ENCODE data around the gene EGFR.

The EGFR gene

GRCh38 chr7:55255496-55256445 is 237.0 kb downstream of the EGFR start:
- peak overlapping the region; percentile 84 for H3K4me2 ChIP-seq (ENCODE audit: low read length)
- peaks cover 12% of the 10 kb centered on the region for H3K4me1 ChIP-seq (ENCODE audit: control insufficient read depth, insufficient read depth, low read length)
- H3K27me3 ChIP-seq (ENCODE audit: control insufficient read depth, insufficient read depth, low read length), result peaks cover 28% of the 10 kb centered on the region
- H3K9me3 ChIP-seq (replicated peaks; ENCODE audit: low read length), result no peaks in the 10 kb centered on the region
- H3K4me3 ChIP-seq (ENCODE audit: low read length), result peak overlapping the region; percentile 74
- H3K9ac ChIP-seq (ENCODE audit: low read depth, low read length), result peak overlapping the region; percentile 69
- no peaks in the 10 kb centered on the region for H3K36me3 ChIP-seq (ENCODE audit: insufficient read depth, low read length)

DNA sequence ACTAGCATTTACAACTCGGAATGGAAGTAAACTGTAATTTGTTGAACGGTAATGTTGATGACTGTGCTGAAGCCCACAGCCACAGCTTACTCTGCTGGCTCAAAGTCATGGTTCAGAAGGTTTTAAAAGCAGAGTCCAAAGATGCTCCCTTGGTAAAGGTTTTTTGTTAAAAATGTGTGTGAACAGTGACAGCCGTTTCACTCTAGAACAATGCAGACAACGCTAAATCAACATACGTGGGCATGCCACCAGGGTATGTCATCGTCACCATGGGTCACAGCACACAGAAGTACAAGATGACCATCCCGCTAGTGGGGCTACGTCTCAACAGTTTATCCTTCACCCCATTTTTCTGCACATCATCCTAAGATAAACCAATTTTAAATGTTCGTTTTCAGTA is 239.8 kb downstream of the EGFR start:
- no peak overlapping the region for H3K9ac ChIP-seq (ENCODE audit: low read depth, low read length)
- no peak overlapping the region for H3K4me3 ChIP-seq (ENCODE audit: low read length)
- H3K27me3 ChIP-seq (ENCODE audit: control insufficient read depth, insufficient read depth, low read length), result peaks cover 35% of the 10 kb centered on the region
- no peaks in the 10 kb centered on the region for H3K9me3 ChIP-seq (replicated peaks; ENCODE audit: low read length)
- no peak overlapping the region for H3K4me2 ChIP-seq (ENCODE audit: low read length)
- H3K36me3 ChIP-seq (ENCODE audit: insufficient read depth, low read length), result no peaks in the 10 kb centered on the region
- peaks cover 12% of the 10 kb centered on the region for H3K4me1 ChIP-seq (ENCODE audit: control insufficient read depth, insufficient read depth, low read length)

DNA sequence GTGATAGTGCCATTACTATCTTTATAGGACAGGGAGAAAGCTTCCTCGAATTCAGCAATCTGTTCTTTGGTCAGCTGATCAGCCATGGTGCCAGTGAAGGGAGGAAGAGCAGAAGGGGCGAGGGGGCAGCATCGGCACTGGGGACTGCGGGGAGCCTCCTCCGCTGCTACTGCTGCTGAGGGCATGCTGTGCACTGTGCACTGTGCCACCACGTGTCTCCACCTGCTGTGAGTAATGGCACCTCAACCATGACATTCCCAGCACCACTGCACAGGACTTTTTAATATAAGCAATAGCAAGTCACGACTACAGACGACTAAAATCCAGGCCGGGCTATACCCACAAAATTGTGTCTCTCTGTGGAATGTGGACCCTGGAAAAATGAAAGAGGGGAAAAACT is 241.4 kb downstream of the EGFR start:
- no peak overlapping the region for H3K4me3 ChIP-seq (ENCODE audit: low read length)
- H3K4me1 ChIP-seq (ENCODE audit: control insufficient read depth, insufficient read depth, low read length), result peaks cover 6% of the 10 kb centered on the region
- H3K9ac ChIP-seq (ENCODE audit: low read depth, low read length), result no peak overlapping the region

GRCh38 chr7:55260676-55261385 is 242.0 kb downstream of the EGFR start:
- no peak overlapping the region for H3K4me2 ChIP-seq (ENCODE audit: low read length)
- no peak overlapping the region for H3K9ac ChIP-seq (ENCODE audit: low read depth, low read length)
- no peak overlapping the region for H3K4me3 ChIP-seq (ENCODE audit: low read length)
- H3K4me1 ChIP-seq (ENCODE audit: control insufficient read depth, insufficient read depth, low read length), result peaks cover under 1% of the 10 kb centered on the region
- no peaks in the 10 kb centered on the region for H3K9me3 ChIP-seq (replicated peaks; ENCODE audit: low read length)
- H3K36me3 ChIP-seq (ENCODE audit: insufficient read depth, low read length), result no peaks in the 10 kb centered on the region
- H3K27me3 ChIP-seq (ENCODE audit: control insufficient read depth, insufficient read depth, low read length), result peaks cover 40% of the 10 kb centered on the region

More for the DNA sequence above, 241.4 kb downstream of the EGFR start:
- no peaks in the 10 kb centered on the region for H3K9me3 ChIP-seq (replicated peaks; ENCODE audit: low read length)
- peaks cover 36% of the 10 kb centered on the region for H3K27me3 ChIP-seq (ENCODE audit: control insufficient read depth, insufficient read depth, low read length)
- no peak overlapping the region for H3K4me2 ChIP-seq (ENCODE audit: low read length)
- no peaks in the 10 kb centered on the region for H3K36me3 ChIP-seq (ENCODE audit: insufficient read depth, low read length)

All from skeletal muscle satellite cell (primary cell).